HG03571 (cell line): Measurements from ENCODE around the gene UBTD1.
"Not testable (repeated sequence)": the region's sequence is repeated elsewhere in the genome, so short reads cannot be mapped to it uniquely, and the experiment has no call there.

Source experiments
- ATAC-seq: cut with Tn5 transposase; IDR thresholded peaks from one replicate; pipeline ENCODE4 v1.9.1; 2021; ENCODE audit not compliant: unreplicated experiment

UBTD1 gene

DNA sequence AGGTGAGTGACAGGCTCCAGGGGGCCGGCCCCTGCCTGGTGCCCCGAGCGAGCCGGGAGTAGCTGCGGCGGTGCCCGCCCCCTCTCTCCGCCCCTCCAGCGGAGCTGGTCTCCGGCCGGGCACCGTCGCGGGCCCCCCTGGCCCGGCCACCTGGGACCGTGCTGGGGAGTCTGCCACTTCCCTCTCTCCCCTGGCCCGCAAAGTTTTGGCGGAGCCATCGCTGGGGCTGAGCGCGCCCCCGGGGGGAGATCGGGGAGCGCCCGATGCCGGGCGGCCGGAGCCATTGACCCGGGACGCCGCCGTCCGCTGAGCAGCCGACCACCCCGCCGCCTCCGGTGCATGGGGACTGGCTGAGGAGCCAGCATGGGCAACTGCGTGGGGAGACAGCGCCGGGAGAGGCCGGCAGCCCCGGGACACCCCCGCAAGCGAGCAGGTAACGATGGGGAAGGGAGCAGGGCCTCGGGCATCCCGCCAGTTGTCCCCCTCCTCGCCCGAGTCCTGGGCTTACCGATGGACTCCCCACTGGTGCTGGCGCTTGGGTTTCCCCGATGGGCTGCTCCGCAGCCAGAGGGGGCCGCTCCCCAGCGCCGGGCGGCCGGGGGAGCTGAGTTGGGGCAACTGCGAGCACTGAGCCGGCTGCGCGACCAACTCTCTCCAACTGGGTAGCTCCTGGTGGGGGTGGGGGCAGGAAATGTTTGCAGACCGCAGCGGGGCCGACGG, at the start of gene UBTD1:
TSS of gene UBTD1 (plus strand) at position 84 of the 720 bp plus-strand sequence. CDS start at position 364, 280 bp downstream.
- ATAC-seq = no peak

- ATAC-seq = no peak
Observed at GRCh38 chr10:97450828-97451227, 47.9 kb upstream of the UBTD1 start.

GRCh38 chr10:97451605-97452004, 47.1 kb upstream of the UBTD1 start:
- ATAC-seq = no peak

GRCh38 chr10:97452352-97452751, 46.4 kb upstream of the UBTD1 start:
- ATAC-seq = no peak

GRCh38 chr10:97454330-97455036, 44.2 kb upstream of the UBTD1 start:
- ATAC-seq = no peak

DNA sequence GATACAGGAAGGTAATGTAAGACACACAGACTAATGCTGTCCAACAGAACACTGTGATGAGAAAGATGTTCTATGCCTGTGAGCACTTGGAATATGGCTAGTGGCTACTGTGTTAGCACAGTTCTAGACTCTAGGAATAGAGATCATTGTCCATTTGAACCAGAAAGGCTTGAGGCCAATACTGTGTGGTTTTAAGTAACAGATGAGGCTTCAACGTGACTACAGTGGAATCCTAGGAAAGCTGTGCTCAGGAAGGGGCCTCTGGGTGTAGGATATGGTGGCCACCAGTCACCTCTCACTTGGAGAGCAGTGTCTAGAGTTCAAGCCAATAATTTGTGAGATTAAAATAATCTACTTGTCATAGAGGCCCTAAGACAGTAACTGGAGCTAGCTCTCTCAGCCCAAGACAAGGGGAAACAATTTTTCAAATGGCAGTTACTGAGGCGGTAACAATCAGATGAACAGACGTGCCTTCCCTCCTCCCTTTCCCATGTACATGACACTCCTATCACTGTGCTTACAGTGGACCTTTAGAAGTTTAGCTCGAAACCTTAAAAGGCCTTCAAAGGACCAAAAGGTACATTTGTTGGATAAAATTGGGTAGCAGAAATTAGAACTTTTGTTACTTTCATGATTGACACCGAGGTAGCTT, 42.6 kb upstream of the UBTD1 start:
- ATAC-seq = no peak

- no peak for ATAC-seq
Observed at GRCh38 chr10:97456686-97457065, 42.0 kb upstream of the UBTD1 start.

GRCh38 chr10:97459111-97459510, 39.6 kb upstream of the UBTD1 start:
- no peak for ATAC-seq

DNA sequence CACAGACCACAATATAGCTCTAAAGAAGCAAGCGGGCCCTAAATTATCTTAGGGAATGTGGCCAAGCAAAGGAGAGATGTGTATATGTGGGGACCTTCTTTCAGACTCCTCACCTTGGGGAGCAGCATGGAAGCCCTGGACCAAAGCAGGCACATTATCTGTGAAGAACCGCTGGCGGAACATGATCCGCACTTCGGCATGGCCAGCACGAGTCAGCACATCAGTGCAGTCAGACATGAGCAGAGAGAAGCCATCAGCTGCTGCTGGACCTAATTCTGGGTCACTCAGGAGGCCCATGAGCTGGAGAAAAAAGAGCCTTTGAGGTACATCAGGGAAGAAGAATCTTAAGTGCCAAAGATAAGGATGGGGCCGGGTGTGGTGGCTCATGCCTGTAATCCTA, 38.8 kb upstream of the UBTD1 start:
- ATAC-seq = no peak

DNA sequence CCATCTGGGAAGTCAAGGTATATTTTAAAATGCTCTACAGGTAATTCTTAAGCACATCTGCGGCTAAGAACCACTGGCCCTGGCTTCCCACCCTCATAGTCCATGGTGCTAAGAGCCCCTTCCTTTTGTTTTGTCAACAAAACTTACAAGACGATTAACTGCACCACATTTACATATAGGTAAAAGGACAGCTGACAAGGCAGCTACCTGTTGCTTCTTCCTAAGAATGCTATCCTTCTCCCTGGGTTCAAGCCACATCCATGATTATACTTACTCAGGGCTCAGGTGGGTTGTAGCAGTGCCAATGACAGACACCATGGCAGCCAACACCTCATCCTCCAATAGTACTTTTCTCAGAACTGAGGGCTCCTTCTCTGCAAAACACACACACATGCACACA, 36.4 kb upstream of the UBTD1 start:
- no peak for ATAC-seq

DNA sequence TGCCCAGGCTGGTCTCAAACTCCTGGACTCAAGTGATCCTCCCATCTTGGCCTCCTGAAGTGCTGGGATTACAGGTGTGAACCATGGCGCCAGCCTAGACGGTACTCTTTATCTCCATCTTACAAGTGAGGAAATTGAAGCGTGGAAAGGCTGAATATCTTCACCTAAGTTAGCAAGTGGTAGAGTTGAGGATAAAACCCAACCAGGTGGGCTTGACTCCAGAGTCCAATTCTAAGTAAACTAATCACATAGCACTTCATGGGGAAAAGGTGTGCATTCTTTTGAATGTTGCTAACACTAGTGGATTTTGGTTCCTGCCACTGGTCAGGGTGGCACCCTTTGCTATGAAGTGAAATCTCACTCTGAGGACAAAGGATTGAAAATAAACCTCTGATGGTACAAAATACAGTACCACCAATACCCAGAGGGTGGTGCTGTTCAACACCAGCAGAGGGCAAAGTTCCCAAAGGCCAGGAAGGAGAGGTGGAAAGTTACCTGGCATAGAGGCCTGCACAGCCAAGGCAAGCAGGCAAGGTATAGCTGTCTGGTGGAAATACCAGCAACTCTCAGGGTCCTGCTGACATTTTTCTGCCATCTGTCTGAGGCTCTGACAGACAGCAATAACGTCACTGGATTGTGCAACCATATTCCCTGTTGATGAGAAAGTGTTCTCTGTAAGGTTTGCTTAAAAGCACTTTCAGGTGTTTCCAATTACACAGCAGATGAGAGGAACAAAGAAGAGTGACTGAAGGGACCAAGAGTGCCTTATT, 35.2 kb upstream of the UBTD1 start:
- ATAC-seq = no peak

- no peak for ATAC-seq
Observed at GRCh38 chr10:97464226-97464625, 34.5 kb upstream of the UBTD1 start.

GRCh38 chr10:97465982-97466381, 32.7 kb upstream of the UBTD1 start:
- no peak for ATAC-seq

DNA sequence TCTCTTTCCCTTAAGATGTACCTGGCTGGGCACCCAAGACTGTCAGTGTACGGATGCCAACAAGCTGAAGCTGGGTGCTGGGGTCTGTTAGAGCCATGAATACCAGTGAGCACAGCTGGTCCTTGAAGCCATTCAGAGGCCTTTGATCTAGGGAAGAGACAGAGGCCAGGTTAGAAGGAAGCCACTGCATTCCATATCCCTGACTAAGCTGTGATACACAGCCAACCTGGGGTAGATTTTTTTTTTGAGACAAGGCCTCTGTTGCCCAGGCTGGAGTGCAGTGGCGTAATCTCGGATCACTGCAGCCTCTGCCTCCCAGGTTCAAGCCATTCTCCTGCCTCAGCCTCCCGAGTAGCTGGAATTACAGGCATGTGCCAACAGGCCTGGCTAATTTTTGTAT, 32.0 kb upstream of the UBTD1 start:
- no peak for ATAC-seq

- no peak for ATAC-seq
Observed at GRCh38 chr10:97468162-97468561, 30.6 kb upstream of the UBTD1 start.

GRCh38 chr10:97468781-97469180, 29.9 kb upstream of the UBTD1 start:
- ATAC-seq = not testable (repeated sequence)

- ATAC-seq = no peak
Observed at GRCh38 chr10:97474918-97475317, 23.8 kb upstream of the UBTD1 start.

DNA sequence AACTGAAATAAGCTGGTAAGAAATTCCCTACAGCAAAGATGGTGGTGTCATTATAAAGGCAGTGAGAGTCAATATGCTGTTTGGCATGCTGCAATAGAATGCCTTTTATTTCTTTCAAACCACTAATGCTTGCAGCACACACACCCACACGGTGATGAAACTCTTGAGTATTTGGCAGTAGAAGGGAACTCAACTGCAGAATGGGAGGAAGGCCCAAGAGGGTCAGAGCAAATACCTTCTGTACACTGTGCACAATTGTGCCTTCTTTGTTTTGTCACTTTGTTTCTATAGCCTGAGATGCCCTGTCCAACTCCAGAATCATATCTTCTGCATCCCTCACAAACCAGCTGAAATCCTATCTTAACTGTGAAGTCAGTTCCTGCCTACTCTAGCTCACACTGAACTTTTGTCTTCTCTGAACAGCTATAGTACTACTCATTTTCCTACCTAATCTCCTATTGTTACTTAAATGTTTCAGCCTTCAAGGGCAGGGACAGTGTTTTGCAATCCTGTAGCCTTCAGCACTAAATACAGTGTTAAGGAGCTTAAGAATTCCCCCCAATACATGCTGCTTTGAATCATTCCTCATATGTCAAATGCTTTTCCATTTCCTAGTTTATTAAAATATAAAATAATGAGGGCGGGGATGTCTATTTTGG, 22.7 kb upstream of the UBTD1 start:
- no peak for ATAC-seq

- not testable (repeated sequence) for ATAC-seq
Observed at GRCh38 chr10:97479410-97479809, 19.3 kb upstream of the UBTD1 start.

DNA sequence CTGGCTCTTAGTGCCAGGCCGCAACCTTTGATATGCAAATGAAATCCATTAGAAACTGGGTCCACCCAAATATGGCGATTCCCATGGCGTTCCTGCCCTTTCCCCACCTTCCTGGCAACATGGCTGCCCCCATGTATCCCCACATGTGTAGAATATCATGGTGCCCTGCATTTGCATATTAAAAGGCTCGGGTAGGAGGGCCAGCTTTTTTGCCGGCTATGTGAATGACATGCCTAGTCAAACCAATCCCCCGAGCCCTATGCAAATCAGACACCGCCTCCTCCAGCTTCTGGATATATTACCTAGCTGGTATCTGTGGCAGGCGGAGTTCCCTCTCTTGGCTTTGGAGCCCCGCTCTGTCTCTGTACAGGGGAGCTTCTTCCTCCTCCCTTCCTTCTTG, 18.8 kb upstream of the UBTD1 start:
- no peak for ATAC-seq

DNA sequence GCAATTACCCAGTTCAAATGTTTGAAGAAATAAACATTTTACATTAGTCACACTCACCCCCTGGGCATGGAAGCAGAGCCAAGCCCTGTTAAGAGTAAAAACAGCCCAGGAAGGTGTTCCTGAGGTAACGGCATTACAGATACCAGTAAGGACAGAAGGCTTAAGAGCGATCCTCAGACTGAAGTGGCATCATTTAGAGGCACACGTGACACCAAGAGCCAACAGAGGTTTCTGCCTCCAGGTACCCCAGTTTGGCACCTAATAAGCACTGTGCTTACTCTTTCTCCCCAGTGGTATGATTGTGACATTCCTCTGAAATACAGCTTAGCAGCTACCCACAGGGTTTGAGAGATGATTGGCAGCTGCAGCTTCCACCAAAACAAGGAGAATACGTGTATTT, 17.7 kb upstream of the UBTD1 start:
- ATAC-seq = no peak
